GM12878 (cell line): ENCODE data around the gene GSG1. TPM values are rescaled to one million over a fixed set of nuclear protein-coding genes. Genes with fewer than 3 reads are reported as not detected.

Source experiments
- ATAC-seq: fragments of 200-7000 bp; cut with Tn5 transposase; 3 replicates; pipeline ENCODE4 v1.9.1; 2020; ENCODE audit warnings: mild to moderate bottlenecking, moderate library complexity
- BruUV-seq: library from RNA; stranded (reverse); fragments of 400-500 nt; replicated peaks from 2 replicates; lab custom pipeline; 2021; lab: Mats Ljungman, UMichigan
- CTCF ChIA-PET: fragments of 300-600 bp; sonication (Branson Sonifier 250); formaldehyde crosslinking; extraction: SDS; loops from one replicate; lab custom pipeline; 2021; ENCODE audit warnings: inconsistent platforms; lab: Yijun Ruan, JAX
- POLR2A ChIA-PET: fragments of 350-600 bp; formaldehyde crosslinking; extraction: SDS; loops from one replicate; lab custom pipeline; 2021; ENCODE audit warnings: inconsistent platforms; lab: Charles Lee
- RAD21 ChIA-PET: fragments of 300-600 bp; sonication (Branson Sonifier 250); formaldehyde crosslinking; loops from one replicate; lab custom pipeline; 2023; ENCODE audit warnings: antibody characterized with exemption; ENCODE audit not compliant: unreplicated experiment; lab: Charles Lee
- SMC1A ChIA-PET: fragments of 300-600 bp; sonication (Branson Sonifier 250); formaldehyde crosslinking; loops from one replicate; lab custom pipeline; 2023; ENCODE audit not compliant: unreplicated experiment, uncharacterized antibody; lab: Charles Lee
- DNase-seq: peaks from one replicate; pipeline ENCODE4 v3.0.0-alpha.2; 2011; ENCODE audit warnings: low read depth, low spot score
- FAIRE-seq: peaks from 3 replicates; lab custom pipeline; 2011; peaks lifted over from hg19 to GRCh38; lab: Jason Lieb, UNC
- H2AFZ ChIP-seq: 2 replicates; pipeline ENCODE4 v1.6.0; 2011; ENCODE audit warnings: low read depth, low read length, control low read depth; ENCODE audit not compliant: control insufficient read depth
- H3K27ac ChIP-seq: 2 replicates; pipeline ENCODE4 v1.5.1; 2011; ENCODE audit warnings: control low read depth; ENCODE audit not compliant: control insufficient read depth, insufficient read depth
- H3K27me3 ChIP-seq, 2 experiments: replicated peaks in 1 of 2; 2 replicates each; pipeline versions ENCODE4 v1.6.0 to v1.6.1; 2011; ENCODE audit warnings: low read length in 1 of 2; ENCODE audit not compliant: control insufficient read depth in 2 of 2, insufficient read depth in 2 of 2
- H3K36me3 ChIP-seq, 2 experiments: 2 replicates each; pipeline ENCODE4 v1.5.1; 2011; ENCODE audit warnings: low read length in 1 of 2; ENCODE audit not compliant: control insufficient read depth in 2 of 2, insufficient read depth in 2 of 2
- H3K4me1 ChIP-seq: 2 replicates; pipeline ENCODE4 v1.6.1; 2011; ENCODE audit warnings: mild to moderate bottlenecking, low read length, moderate library complexity, mixed read lengths; ENCODE audit not compliant: control insufficient read depth, insufficient read depth
- H3K4me2 ChIP-seq: 2 replicates; pipeline ENCODE4 v1.6.0; 2011; ENCODE audit warnings: control low read depth; ENCODE audit not compliant: control insufficient read depth, insufficient read depth
- H3K4me3 ChIP-seq: fragments of 200-600 bp; sonication (generic); 2 replicates; pipeline ENCODE4 v1.5.1; 2016
- H3K79me2 ChIP-seq: 2 replicates; pipeline ENCODE4 v1.6.0; 2011; ENCODE audit warnings: low read length; ENCODE audit not compliant: control insufficient read depth, insufficient read depth
- H3K9ac ChIP-seq: 2 replicates; pipeline ENCODE4 v1.8.0; 2011; ENCODE audit warnings: low read length, control low read depth, mixed read lengths; ENCODE audit not compliant: control insufficient read depth, insufficient read depth
- H3K9me3 ChIP-seq: replicated peaks from 3 replicates; pipeline ENCODE4 v1.5.1; 2011; ENCODE audit warnings: mild to moderate bottlenecking, low read length; ENCODE audit not compliant: control insufficient read depth, insufficient read depth
- H4K20me1 ChIP-seq: 2 replicates; pipeline ENCODE4 v1.6.0; 2011; ENCODE audit not compliant: control insufficient read depth, insufficient read depth
- BACH1 ChIP-seq: fragments of 450-650 bp; IDR thresholded peaks from 2 replicates; pipeline ENCODE4 v1.6.1; 2017; ENCODE audit warnings: mild to moderate bottlenecking, borderline replicate concordance
- ETV6 ChIP-seq, 2 experiments: fragments of 450-650 bp in 1 of 2; IDR thresholded peaks in 1 of 2; conservative IDR thresholded peaks in 1 of 2; 2 replicates each; pipeline ENCODE4 v1.6.1; 2014; ENCODE audit warnings: antibody characterized with exemption in 1 of 2, borderline replicate concordance in 1 of 2, low read depth in 1 of 2, mild to moderate bottlenecking in 1 of 2, moderate library complexity in 1 of 2
- KLF5 ChIP-seq: fragments of 450-650 bp; IDR thresholded peaks from 2 replicates; pipeline ENCODE4 v1.6.1; 2014; ENCODE audit warnings: mild to moderate bottlenecking; ENCODE audit not compliant: partially characterized antibody
- NR2F1 ChIP-seq: fragments of 450-650 bp; conservative IDR thresholded peaks from 2 replicates; pipeline ENCODE4 v1.6.1; 2017; ENCODE audit warnings: mild to moderate bottlenecking
- SREBF2 ChIP-seq: IDR thresholded peaks from 2 replicates; pipeline ENCODE4 v1.6.1; 2012; ENCODE audit warnings: mild to moderate bottlenecking, low read length
- SUPT20H ChIP-seq: IDR thresholded peaks from 2 replicates; pipeline ENCODE4 v1.6.1; 2011; ENCODE audit warnings: low read depth, mild to moderate bottlenecking, low read length, moderate library complexity, borderline replicate concordance; ENCODE audit not compliant: control insufficient read depth
- TARDBP ChIP-seq: IDR thresholded peaks from 2 replicates; pipeline ENCODE4 v1.6.1; 2016; ENCODE audit warnings: borderline replicate concordance
- TBL1XR1 ChIP-seq: IDR thresholded peaks from 2 replicates; pipeline ENCODE4 v1.6.1; 2012; ENCODE audit warnings: low read depth, low read length, improper control_type of control experiment
- TCF3 ChIP-seq: IDR thresholded peaks from 2 replicates; pipeline ENCODE4 v1.6.1; 2012; ENCODE audit warnings: low read depth, mild to moderate bottlenecking, low read length, borderline replicate concordance; ENCODE audit not compliant: insufficient read depth
- ZNF384 ChIP-seq: IDR thresholded peaks from 2 replicates; pipeline ENCODE4 v1.6.1; 2012; ENCODE audit warnings: low read depth, mild to moderate bottlenecking, low read length, improper control_type of control experiment, borderline replicate concordance
- ZZZ3 ChIP-seq: IDR thresholded peaks from 2 replicates; pipeline ENCODE4 v1.6.1; 2011; ENCODE audit warnings: low read depth; ENCODE audit not compliant: control insufficient read depth, insufficient read length
- WGBS: methylation state at CpG from one replicate; pipeline ENCODE4 v1.1.6; 2016; ENCODE audit warnings: low lambda C conversion rate; ENCODE audit not compliant: insufficient replicate concordance, insufficient coverage; ENCODE audit errors: missing lambda C conversion rate; 5-methylcytosine and 5-hydroxymethylcytosine counted together
- in situ Hi-C: fragments of 300-500 bp; cut with MboI; formaldehyde crosslinking; loops from 9 replicates; pipeline ENCODE4 v1.14.3; 2018; ENCODE audit warnings: mixed read lengths
- intact Hi-C: fragments of 100-400 bp; cut with micrococcal nuclease; formaldehyde crosslinking; loops from one replicate; pipeline ENCODE4 v1.14.2; 2022; ENCODE audit not compliant: unreplicated experiment
- polyA plus RNA-seq, 11 experiments: library from polyadenylated mRNA; depleted of rRNA in 4 of 11; unstranded in 6 of 11; stranded (reverse) in 5 of 11; fragments of >200 nt; fragmentation: Nextera tagmentation in 4 of 11; fragmentation: Illumina TruSeq in 1 of 11; extraction: Ambion mirVana in 4 of 11; extraction: Trizol in 1 of 11; gene quantifications; 1 replicate in 1 of 11; 2 replicates in 10 of 11; pipeline versions ENCODE4 v1.2.1 to v1.2.3, GENCODE V29; 2011 to 2016; ENCODE audit warnings: inconsistent platforms in 2 of 11, missing spikeins in 2 of 11, low read depth in 1 of 11
- total RNA-seq, 4 experiments: library from RNA; depleted of rRNA in 3 of 4; stranded (reverse); fragments of >200 nt in 3 of 4; fragmentation: Illumina TruSeq in 1 of 4; extraction: Trizol in 1 of 4; gene quantifications; 2 replicates each; pipeline versions ENCODE4 v1.2.1 to v1.2.3, GENCODE V29; 2013 to 2021
- TF ChIP-seq, protein P1 (sequence below): fragments of 450-650 bp; IDR thresholded peaks from 2 replicates; pipeline ENCODE4 v1.6.1; 2017; ENCODE audit warnings: mild to moderate bottlenecking, moderate library complexity
- TF ChIP-seq, protein P2 (sequence below): fragments of 450-650 bp; IDR thresholded peaks from 2 replicates; pipeline ENCODE4 v1.6.1; 2016; ENCODE audit warnings: mild to moderate bottlenecking

GSG1 gene
- total and polyA plus RNA-seq, 10 of the 15 experiments (the other 5 are each of a cell fraction or from before 2014, with no cell fraction given): not detected

DNA sequence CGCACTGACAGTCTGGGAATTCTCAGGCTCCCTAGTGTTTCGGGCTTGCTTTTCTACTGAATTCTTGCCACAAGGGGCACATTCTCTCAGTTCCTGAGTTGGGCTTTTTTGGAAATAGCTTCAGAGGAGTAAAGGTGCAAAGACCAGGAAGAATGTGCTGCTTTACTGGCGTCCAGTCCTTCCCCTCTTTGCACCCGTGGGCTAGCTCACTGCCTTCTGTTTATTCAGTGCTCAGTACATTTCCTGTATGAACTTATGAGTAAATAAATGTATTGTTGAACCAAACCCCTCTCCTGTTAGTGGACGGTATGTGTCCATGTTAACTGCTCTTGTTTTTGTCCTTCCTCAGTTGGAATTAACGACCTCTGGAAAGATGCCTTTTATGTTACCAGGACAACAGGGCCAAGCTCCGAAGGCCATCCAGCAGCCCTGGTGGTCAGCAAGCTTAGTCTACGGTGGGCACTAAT lies 24.0 kb downstream of the GSG1 start:
- Histone ChIP-seq H3K4me3 (no peak overlapping the region), H3K9me3 (no peaks in the 10 kb centered on the region; the same call in 2 of the 3 replicates), H3K4me2 (no peak overlapping the region), H3K79me2 (no peaks in the 10 kb centered on the region), H3K27me3 (no peaks in the 10 kb centered on the region), H3K36me3 (no peaks in the 10 kb centered on the region), H4K20me1 (no peaks in the 10 kb centered on the region), H3K4me1 (no peaks in the 10 kb centered on the region), H3K9ac (no peak overlapping the region), H3K27ac (no peak overlapping the region), H2AFZ (no peak overlapping the region)
- ChIA-PET POLR2A (no interaction called here), CTCF (no interaction called here), SMC1A (interaction anchor here (1.2 kb wide), 1 partner anchor 164 kb away, joined by 3 read pairs; no protein-coding TSS in a partner anchor), RAD21 (no interaction called here)
- WGBS: 63% methylated on average over 8 of the region's 8 CpGs
- TF ChIP-seq SUPT20H (no peak), BACH1 (no peak), ZNF384 (no peak), TCF3 (no peak), NR2F1 (no peak), TBL1XR1 (no peak), ZZZ3 (no peak), TARDBP (no peak), ETV6 (conservative IDR thresholded peaks at IDR 0.05 in 1 of 2, IDR thresholded peaks at IDR 0.05 in 1 of 2; ENCODE audit: borderline replicate concordance in 1 of 2, low read depth in 1 of 2) (no peak), SREBF2 (no peak), KLF5 (no peak)
- TF ChIP-seq, protein P1, sequence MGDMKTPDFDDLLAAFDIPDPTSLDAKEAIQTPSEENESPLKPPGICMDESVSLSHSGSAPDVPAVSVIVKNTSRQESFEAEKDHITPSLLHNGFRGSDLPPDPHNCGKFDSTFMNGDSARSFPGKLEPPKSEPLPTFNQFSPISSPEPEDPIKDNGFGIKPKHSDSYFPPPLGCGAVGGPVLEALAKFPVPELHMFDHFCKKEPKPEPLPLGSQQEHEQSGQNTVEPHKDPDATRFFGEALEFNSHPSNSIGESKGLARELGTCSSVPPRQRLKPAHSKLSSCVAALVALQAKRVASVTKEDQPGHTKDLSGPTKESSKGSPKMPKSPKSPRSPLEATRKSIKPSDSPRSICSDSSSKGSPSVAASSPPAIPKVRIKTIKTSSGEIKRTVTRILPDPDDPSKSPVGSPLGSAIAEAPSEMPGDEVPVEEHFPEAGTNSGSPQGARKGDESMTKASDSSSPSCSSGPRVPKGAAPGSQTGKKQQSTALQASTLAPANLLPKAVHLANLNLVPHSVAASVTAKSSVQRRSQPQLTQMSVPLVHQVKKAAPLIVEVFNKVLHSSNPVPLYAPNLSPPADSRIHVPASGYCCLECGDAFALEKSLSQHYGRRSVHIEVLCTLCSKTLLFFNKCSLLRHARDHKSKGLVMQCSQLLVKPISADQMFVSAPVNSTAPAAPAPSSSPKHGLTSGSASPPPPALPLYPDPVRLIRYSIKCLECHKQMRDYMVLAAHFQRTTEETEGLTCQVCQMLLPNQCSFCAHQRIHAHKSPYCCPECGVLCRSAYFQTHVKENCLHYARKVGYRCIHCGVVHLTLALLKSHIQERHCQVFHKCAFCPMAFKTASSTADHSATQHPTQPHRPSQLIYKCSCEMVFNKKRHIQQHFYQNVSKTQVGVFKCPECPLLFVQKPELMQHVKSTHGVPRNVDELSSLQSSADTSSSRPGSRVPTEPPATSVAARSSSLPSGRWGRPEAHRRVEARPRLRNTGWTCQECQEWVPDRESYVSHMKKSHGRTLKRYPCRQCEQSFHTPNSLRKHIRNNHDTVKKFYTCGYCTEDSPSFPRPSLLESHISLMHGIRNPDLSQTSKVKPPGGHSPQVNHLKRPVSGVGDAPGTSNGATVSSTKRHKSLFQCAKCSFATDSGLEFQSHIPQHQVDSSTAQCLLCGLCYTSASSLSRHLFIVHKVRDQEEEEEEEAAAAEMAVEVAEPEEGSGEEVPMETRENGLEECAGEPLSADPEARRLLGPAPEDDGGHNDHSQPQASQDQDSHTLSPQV: no peak
- TF ChIP-seq, protein P2, sequence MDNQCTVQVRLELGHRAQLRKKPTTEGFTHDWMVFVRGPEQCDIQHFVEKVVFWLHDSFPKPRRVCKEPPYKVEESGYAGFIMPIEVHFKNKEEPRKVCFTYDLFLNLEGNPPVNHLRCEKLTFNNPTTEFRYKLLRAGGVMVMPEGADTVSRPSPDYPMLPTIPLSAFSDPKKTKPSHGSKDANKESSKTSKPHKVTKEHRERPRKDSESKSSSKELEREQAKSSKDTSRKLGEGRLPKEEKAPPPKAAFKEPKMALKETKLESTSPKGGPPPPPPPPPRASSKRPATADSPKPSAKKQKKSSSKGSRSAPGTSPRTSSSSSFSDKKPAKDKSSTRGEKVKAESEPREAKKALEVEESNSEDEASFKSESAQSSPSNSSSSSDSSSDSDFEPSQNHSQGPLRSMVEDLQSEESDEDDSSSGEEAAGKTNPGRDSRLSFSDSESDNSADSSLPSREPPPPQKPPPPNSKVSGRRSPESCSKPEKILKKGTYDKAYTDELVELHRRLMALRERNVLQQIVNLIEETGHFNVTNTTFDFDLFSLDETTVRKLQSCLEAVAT: no peak
- DNase-seq: no peak
- intact Hi-C loops (no loop called here), in situ Hi-C loops (no loop called here)
- ATAC-seq: no peak
- no TSS peak for BruUV-seq
- FAIRE-seq: no peak
